GM21526 (cell line): Measurements from ENCODE around the gene JDP2.
A peak's percentile ranks its signal among the peaks of the same experiment; 100 is the strongest.

Source experiments
- ATAC-seq: cut with Tn5 transposase; IDR thresholded peaks from one replicate; pipeline ENCODE4 v1.9.1; 2021; ENCODE audit warnings: moderate library complexity; ENCODE audit not compliant: unreplicated experiment, low FRiP score

JDP2 gene

DNA sequence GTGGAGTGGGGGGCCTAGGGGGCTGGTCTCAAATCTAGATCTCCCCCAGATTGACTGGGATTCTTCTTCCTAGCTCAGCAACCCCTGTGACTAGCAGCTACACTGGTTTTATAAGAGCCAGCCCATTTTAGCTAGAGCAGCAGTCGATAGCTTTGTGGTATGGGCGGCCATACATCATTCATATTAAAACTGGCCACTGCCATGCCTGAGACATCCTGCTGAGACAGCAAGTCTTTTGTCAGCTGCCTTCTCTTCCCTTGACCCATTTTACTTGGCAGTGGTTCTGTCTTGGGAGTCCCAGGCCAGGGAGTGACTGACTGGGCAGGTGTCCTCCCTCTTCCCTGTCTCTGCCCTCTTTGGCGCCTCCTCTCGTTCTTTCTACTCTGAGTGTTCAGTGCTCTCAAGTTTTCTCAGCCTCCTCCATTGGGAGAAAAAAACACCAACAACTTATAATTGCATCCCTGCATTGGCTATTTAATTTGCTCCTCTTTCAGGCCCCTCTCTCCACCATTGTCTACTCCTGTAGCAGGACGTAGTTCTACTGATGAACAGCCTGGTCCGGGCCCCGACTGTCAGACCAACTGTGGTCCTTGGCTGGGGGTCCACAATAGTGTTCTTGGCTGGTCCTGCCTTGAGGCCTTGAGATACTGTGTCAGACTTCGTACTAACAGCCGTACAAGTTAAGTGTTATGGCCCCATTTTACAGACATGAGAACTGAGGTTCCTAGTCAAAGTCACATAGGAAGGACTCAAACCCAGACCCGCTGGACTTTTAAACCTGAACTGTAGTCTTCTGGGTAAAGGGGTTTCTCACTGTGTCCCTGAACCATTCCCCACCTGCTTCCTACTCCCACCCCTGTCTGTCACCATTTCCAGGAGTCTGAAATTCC, 18.3 kb upstream of the JDP2 start:
- no peak for ATAC-seq

DNA sequence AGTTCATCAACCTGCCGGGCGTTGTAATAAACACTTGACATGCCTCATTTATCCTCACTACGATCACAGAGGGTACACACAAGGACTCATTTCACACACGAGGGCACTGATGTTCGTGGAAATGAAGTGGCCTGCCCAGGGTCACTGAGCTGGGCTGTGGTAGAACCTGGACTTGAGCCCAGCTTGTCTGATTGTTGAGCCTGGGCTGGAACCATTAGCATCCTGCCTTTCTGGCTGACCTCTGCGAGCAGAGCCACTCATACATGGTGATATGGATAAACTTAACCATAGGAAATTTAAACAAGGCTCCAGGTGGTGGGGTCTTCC, 16.6 kb upstream of the JDP2 start:
- no peak for ATAC-seq

DNA sequence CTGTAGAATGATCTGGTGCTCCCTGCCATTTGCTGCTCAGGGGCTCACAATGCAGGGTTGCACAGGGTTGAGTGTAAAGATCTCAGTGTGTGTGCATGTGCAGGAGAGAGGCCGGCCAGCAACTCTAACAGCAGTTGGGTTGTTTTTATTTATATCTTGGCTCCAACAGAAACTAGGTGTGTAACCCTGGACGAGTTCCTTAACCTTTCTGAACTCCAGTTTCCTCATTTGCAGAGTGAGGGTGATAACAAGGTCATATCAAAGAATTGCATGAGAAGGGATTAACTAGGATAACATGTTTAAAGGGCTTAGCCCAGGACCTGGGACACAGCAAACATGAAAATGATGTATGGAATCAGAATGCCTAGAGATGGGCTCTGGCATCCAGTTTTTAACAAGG, 14.8 kb upstream of the JDP2 start:
- no peak for ATAC-seq

DNA sequence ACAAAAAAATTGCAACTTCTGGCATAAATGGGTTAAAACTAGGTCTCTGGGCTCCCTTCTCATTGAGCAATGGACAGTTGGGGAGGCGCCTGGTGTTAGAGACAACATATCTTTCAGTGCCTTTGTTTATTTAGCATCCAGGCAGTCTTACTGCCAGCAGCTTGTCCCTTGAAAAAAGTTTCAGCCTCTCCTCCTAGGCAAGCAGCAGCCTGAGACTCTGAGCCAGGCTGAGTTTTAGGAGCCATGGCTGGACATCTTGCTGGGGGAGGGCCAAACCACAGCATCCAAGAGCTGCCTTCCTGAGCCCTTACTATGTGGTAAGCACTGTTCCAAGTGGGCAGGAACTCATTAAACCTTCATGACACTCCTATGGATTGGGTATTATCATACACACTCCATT, 10.1 kb upstream of the JDP2 start:
- no peak for ATAC-seq

DNA sequence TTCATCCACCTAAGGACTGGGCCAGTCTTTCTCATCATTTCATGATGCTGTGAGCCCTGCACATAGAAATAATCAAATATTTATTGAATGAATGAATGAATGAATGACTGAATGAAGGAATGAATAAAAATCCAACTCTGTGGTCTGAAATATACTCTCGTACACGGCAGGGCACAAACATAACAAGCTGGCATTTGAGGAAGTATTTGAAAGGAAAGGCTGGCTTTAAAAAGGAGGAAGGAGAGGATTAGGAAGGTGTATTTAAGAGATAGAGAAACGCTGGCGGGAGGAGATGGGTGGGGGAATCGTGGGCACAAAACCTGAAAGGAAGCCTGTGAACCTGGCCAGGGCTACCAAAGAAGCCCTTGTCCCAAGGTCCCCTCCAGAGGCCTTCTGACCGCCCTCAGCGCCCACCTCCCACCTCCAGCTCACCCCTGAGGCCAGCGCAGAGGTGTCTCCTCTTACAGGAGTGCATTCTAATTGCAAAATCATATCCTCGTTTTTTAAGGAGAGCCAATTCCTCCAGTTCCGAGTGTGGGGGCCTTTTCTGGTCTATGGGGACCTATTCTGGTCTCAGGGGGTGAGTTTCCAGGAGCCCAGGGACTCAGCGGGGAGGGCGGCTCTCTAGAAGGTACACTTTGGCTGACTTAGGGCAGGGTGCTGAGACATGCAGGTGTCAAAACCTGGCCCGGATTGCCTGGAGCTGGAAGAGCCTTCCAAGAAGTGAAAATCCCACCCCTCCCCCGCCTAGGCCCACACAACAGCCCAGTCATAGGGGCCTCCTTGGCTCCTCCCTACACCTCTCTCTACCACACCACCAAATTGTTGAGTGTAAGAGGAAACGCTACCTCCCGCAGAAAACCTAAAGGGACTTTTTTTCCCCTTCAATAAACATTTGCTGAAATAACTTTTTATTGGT, 8.7 kb upstream of the JDP2 start:
- peak; percentile 52 for ATAC-seq

DNA sequence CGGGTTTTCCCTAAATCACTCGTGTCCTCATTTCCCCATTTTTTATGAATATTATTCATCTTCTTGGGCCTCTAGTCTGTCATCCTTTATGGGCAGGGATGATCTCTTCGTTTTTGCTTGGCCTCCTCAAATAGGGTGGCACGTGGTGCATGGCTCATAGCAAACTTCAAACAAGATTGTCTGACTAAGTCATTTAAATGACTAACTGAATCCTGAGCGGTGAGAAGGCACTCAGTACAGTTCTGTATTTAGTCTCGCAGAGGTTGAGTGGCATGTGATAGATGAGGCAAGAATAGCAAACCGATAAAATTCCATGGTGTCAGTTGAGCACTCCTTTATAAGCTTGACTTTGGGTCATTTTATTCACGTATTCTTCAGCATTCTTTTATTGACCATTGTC, 5.7 kb upstream of the JDP2 start:
- no peak for ATAC-seq

DNA sequence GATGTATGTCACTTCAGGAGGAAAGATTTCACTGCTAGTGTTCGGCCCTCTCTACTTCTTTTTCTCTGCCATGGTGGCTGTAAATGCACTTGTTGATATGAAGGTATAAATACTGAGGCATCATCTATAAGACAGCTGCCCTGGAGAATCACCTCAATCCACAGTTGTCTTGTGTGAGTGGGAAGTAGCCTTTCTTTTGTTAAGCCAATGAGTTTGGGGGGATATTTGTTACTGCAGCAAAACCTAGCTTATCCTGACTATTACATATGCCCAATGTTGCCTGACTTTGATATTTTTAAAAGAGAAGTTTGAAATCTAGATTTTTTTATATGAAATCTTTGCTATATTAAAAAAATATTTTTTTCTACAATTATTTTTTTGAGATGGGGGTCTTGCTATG, 3.3 kb upstream of the JDP2 start:
- no peak for ATAC-seq

DNA sequence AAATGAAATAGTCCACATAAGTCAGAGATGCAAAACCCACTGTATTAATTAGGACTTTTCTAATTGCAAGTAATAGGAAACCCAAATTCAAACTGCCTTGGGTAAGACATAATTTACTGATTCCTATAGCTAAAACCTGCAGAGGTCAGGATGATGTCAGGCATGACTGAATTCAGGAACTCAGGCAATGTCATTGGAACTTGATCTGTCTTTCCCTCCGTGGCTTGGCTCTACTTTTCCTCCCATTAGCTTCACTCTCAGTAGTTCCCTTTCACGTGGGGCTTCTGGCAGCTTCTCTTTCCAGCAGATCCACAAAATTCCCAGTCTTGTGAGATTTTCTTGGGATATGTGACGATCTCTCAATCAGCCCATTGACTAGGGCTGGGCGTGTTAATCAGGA, 2.4 kb upstream of the JDP2 start:
- no peak for ATAC-seq

DNA sequence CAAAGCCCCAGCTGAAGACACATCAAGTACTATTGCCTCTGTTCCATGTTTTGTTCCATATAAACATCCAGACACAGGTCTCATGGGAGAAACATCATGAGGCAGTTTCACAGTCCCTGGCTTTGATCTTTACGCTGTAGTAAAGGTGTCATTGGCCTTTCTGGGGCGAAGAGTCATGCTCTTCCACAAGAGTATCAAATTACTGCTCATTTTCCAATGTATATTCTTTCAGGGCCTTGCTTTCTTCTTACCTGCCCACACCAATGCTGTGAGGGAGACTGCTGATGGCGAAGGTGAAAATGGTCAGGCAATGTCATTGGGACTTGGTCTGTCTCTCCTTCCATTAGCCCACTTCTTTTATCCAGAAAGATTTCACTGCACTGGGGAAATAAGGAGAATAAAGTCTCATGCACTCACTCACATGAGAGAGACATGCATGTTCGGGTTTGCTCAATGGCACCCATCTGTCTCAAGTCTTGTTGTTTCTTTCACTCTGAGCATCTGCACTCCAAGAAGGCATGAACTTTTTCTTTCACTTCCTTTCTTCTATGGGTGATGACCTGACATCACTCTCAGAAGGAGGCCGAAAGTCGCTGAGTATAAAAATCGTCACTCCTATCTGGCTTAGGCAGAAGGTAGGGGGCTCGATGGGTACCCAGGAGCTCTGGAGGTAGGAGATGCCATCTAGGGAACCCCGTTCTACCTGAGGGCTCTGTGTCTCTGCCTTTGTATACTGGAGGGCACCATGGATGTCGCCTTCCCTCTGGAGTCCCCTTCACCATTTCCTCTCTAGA, 1.3 kb upstream of the JDP2 start:
- no peak for ATAC-seq

DNA sequence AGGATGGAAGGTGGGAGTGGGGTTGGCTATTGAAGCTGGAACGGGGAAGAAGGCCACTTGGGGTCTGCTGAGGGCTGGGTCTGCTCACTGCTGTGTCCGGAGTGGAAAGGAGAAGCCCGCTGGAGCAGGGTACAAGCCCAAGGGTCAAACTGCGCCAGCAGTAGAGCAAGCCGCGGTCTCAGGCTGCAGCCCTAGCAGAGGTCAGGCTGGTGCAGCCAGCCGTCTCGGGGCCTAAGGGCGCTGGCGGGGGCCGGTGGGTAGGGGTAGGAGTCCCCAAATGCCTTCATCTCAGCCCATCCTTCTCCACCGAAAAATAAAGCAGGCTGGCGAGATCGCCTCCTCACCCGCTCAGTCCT, 718 bp upstream of the JDP2 start:
- ATAC-seq = no peak

DNA sequence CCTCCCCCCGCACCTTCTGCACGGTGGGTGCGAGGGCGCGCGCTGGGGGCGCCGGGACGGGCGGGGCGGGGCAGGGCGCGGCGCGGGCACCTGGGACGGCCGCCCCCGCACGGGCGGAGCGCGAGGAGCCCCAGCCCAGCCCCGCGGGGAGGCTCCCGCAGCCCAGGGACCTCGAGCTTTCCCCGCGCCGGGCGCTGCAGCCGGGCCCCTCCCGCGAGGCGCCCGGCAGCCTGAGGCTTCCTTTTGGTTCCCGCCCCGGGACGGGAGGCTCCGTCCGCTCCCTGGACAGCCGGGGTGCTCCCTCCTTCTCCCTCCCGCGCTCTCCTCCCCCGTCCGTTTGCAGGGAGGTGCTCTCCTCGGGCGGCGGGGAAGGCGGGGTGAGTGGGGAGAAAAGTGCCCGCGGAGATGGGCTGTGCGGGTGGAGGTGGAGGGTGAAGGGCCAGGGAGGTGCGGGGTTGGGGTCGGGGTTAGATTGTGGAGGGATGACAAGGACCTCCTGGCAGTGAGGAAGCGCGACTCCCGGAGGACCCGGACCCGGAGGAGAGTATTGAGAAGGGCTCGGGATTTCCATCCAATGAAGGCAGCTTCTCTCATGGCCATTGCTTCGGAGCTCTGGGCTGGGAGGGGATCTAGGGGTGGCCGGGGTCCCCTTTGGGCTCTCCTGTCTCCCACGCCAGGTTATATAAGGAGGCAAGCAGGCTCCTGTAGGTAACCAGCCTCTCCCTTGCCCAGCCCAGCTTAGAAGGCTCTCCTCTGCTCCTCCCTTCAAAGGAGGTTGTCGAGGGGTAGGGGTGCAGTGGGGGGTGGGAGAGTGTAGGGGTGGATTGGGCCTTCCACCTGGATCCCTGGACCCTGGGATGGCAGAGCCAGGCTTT, 645 bp downstream of the JDP2 start:
- no peak for ATAC-seq

DNA sequence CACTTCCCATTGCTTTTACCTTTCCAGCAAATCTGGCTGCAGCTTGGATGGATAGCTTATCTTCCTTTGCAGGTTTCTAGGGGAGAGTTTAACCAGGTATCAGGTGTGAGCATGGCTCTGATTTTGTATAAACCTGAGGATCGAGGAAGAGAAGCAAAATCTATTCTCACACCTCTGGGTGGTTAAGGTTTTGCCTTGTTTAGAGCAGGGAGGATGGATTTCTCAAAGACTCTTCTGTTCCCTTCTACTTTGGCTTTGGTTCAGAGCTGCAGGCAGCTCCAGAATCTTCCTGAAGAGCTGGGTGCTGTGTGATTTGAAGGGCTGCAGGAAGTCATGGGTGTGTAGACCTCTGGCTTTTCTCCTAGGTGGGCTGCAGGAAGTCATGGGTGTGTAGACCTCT, 1.7 kb downstream of the JDP2 start:
- ATAC-seq = no peak

DNA sequence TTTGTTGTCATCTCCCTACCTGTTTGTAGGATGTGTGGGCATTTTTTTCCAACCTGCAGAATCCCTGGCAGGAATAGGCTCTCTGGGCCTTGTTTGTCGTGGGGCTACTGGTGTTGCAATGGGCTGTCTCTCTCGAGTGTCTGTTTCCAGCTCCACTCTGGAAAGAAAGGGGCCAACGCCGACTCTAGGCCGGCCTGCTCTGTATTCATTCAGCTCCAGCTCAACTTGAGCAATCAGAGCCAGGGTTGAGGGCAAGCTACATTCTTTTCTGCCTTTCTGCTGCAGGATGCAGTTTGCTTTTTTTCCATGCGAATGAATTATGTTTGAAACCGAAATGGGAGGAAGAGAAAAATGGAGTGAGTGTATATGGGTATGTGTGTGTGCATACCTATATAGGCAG, 2.3 kb downstream of the JDP2 start:
- ATAC-seq = no peak

DNA sequence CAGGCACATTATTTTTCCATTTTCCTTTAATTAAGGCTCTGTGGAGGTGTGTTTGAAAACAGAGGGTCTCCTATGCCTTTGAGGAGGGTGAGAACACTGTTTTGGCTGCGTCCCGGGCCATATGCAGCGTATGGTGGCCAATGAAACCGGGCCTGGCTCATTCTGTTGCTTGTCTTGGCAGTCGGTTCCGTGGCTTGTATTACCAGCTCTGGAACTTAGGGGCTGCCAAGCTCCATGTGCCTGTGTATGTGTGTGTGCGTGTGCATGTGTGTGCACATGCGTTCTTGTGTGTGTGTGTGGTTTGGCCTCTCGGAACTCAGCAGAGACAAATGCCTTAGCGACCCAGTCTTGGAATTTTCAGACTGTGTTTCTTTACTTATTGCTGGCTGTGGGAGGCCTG, 2.7 kb downstream of the JDP2 start:
- no peak for ATAC-seq

DNA sequence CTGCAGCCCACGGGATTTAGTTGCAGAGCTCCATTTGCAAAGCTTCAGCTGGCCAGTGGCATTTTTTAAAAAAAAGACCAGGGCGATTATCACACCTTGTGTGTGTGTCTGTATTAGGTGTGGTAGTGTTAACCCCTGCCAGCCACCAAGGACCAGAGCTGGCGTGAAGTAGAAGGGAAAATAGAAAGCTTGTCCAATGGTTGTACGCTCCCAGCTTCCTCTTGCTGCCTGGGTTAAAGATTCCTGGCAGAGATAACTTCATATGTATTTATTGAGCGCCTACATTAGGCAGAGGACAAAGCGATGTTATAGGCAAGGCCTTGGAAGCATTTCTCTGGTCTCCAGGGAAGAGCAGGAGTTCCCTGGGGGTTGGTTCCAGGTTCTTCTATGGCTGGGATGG, 3.2 kb downstream of the JDP2 start:
- ATAC-seq = no peak

DNA sequence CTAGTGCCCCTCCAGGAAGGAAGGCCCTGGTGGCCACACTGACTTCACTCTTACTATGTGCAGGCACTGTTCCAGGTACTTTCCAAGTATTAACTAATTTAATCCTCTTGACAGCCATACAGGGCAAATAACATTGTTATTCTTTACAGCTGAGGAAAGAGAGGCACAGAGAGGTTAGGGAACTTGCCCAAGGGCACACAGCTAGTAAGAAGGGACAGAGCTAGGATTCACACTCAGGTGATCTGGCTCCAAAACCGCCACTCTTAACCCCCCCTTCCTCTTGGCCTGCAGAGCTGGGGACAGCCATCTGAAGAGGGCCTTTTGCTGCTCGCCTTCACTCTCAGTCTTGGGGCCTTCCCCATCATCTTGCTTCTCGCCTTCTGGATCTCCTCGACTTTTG, 4.0 kb downstream of the JDP2 start:
- ATAC-seq = no peak

DNA sequence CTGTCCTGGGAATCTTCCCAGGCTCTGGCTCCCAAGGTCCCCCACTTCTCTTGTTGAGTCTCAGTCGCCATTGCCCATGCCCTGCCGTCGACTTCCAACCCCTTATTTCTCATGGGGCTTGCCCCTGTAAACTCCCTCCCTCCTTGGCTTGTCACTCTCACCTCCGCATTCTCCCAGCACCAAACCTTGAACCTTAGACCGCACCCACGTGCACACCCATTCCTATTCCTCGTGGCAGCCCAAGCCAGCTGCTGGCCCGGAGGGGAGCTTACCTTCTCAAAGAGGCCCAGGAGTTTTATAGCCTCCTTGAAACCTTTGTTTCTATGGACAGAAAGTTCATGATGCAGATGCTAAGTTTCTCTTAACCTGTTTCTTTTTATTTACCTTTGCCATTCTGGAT, 4.6 kb downstream of the JDP2 start:
- no peak for ATAC-seq

DNA sequence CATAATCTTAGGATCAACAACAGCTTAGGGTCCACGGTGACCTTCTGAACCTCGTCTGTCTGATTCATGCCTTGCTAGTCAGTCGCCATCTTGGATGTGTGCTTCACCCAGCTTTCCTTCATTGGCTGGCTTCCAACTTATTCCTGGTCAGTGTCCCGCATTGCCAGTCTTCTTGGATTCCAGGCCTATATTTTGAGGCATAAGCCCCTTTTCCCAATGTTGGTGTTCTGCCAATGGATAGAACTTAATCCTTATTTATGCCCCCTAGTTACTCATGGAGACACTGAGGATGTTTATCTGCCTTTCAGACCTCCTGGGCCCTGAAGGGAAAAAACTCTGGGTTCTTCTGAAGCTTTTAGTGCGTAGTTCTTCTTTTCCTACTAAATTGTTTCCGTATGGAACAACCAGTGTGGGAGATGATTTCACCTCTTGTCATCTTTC, 5.8 kb downstream of the JDP2 start:
- no peak for ATAC-seq

DNA sequence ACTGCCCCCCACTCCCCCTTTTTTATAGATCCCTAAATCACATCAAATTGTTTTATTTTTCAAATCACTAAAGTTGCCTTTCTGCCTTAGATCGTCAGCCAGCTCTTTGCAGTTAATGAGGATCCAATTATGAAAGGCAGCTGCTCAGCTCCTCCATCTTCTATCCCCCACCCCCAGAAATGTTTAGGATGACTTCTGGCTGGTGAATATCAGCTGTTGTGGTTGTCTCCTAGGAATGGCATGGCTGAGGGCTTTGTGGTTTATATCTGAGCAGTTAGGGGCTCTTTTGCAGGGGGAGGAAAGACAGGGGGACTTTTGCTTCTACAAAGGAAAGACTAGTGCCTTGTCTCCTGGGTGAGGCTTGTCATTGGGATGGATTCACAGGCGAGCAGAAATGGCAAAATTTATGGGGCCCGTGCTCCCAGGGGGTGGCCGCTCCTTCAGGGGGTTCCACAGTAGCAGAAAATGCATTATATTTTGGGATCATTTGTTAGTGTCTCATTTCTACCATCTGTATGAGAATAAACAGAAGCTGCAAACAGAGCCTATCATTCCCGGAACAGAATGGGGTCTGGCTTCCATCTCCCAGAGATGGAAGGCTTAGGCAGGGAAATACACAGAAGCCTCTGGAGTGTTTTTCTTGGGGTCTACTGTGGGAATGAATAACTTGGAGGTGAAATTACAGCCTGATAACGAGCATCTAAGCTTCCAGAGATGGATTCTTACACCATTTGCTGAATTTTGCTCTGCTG, 6.5 kb downstream of the JDP2 start:
- ATAC-seq = no peak

DNA sequence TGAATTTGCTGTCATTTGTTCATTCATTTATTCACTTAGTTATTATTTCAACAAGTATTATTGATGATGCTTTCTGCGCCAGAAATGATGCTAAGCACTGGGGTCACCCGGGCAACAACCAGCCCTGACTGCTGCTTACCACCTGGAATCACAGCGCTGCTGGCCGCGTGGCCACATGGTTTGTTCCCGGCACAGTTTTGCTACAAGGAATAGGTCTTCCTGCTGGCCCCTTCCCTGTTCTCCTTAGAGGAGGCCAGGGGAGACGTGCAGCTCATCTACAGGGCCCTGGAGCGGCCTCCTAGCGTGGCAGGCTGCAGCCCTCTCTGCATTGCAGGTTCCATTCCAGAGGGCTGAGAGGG, 7.0 kb downstream of the JDP2 start:
- ATAC-seq = no peak
